ENCODE measurements around the gene ADAMTS2. TPM values are rescaled to one million over a fixed set of nuclear protein-coding genes. Genes with fewer than 3 reads are reported as not detected.
"Not testable (repeated sequence)": the region's sequence is repeated elsewhere in the genome, so short reads cannot be mapped to it uniquely, and the experiment has no call there.

The ADAMTS2 gene
- total RNA-seq, 4 donors from 2014 or later, result 39.5 to 61.9 (median 56.4) TPM

- ATAC-seq (ENCODE audit: low FRiP score), result no peak
- TF ChIP-seq CTCF (IDR thresholded peaks at IDR 0.05), result no peak
- DNase-seq (ENCODE audit: low spot score), result no peak
Measured at GRCh38 chr5:179111267-179112207, 233.7 kb downstream of the ADAMTS2 start.

- no peak for DNase-seq (ENCODE audit: low spot score)
- ATAC-seq (ENCODE audit: low FRiP score), result no peak
- no peak for TF ChIP-seq CTCF (IDR thresholded peaks at IDR 0.05)
Measured at GRCh38 chr5:179110528-179110927, 234.7 kb downstream of the ADAMTS2 start.

GRCh38 chr5:179101282-179101681 is 244.0 kb downstream of the ADAMTS2 start:
- not testable (repeated sequence) for DNase-seq (ENCODE audit: low spot score); ATAC-seq (ENCODE audit: low FRiP score)

- no peak for TF ChIP-seq CTCF (IDR thresholded peaks at IDR 0.05)
- no peak for ATAC-seq (ENCODE audit: low FRiP score)
Measured at GRCh38 chr5:179089502-179089901, 255.8 kb downstream of the ADAMTS2 start.

GRCh38 chr5:179080724-179081123 is 264.5 kb downstream of the ADAMTS2 start:
- ATAC-seq (ENCODE audit: low FRiP score), result no peak
- DNase-seq (ENCODE audit: low spot score), result no peak
- no peak for TF ChIP-seq CTCF (IDR thresholded peaks at IDR 0.05)

More at GRCh38 chr5:179089502-179089901, 255.8 kb downstream of the ADAMTS2 start:
- DNase-seq (ENCODE audit: low spot score), result no peak

GRCh38 chr5:179079165-179079987 is 265.9 kb downstream of the ADAMTS2 start:
- TF ChIP-seq CTCF (IDR thresholded peaks at IDR 0.05), result no peak
- DNase-seq (ENCODE audit: low spot score) (no peak), ATAC-seq (ENCODE audit: low FRiP score) (no peak)

GRCh38 chr5:179065703-179066102 is 279.6 kb downstream of the ADAMTS2 start:
- DNase-seq (ENCODE audit: low spot score) (no peak), ATAC-seq (ENCODE audit: low FRiP score) (no peak)
- no peak for TF ChIP-seq CTCF (IDR thresholded peaks at IDR 0.05)
